ENCODE measurements around the gene TMC7.

Gene TMC7

GRCh38 chr16:19029980-19030379 is 46.2 kb downstream of the TMC7 start:
- DNase-seq (ENCODE audit: low read depth, low spot score): no peak

GRCh38 chr16:19031738-19032137 is 48.0 kb downstream of the TMC7 start:
- no peak for DNase-seq (ENCODE audit: low read depth, low spot score)

- no peak for DNase-seq (ENCODE audit: low read depth, low spot score)
Observed at GRCh38 chr16:19033761-19034160, 50.0 kb downstream of the TMC7 start.

- no peak for DNase-seq (ENCODE audit: low read depth, low spot score)
Observed at GRCh38 chr16:19040400-19040799, 56.7 kb downstream of the TMC7 start.

GRCh38 chr16:19044769-19045168 is 61.0 kb downstream of the TMC7 start:
- no peak for DNase-seq (ENCODE audit: low read depth, low spot score)

- DNase-seq (ENCODE audit: low read depth, low spot score): no peak
Observed at GRCh38 chr16:19046062-19046461, 62.3 kb downstream of the TMC7 start.

GRCh38 chr16:19062706-19063105 is 79.0 kb downstream of the TMC7 start:
- DNase-seq (ENCODE audit: low read depth, low spot score): no peak

- no peak for DNase-seq (ENCODE audit: low read depth, low spot score)
Observed at GRCh38 chr16:19066988-19067348, 83.2 kb downstream of the TMC7 start.

- peak; percentile 100 for DNase-seq (ENCODE audit: low read depth, low spot score)
Observed at GRCh38 chr16:19067349-19068236, 83.9 kb downstream of the TMC7 start, which contains the start of gene COQ7. Gene COQ7 (plus strand): TSS chr16:19067614. CDS start chr16:19067665, 51 bp downstream.

- no peak for DNase-seq (ENCODE audit: low read depth, low spot score)
Observed at GRCh38 chr16:19068237-19068815, 84.6 kb downstream of the TMC7 start.

- no peak for DNase-seq (ENCODE audit: low read depth, low spot score)
Observed at GRCh38 chr16:19071811-19072777, 88.4 kb downstream of the TMC7 start.

- DNase-seq (ENCODE audit: low read depth, low spot score): no peak
Observed at GRCh38 chr16:19073344-19073743, 89.6 kb downstream of the TMC7 start.

GRCh38 chr16:19073863-19074262 is 90.1 kb downstream of the TMC7 start:
- no peak for DNase-seq (ENCODE audit: low read depth, low spot score)

- DNase-seq (ENCODE audit: low read depth, low spot score): no peak
Observed at GRCh38 chr16:19075511-19075910, 91.8 kb downstream of the TMC7 start.

GRCh38 chr16:19077879-19078278 is 94.1 kb downstream of the TMC7 start:
- no peak for DNase-seq (ENCODE audit: low read depth, low spot score)

GRCh38 chr16:19083670-19084069 is 99.9 kb downstream of the TMC7 start:
- no peak for DNase-seq (ENCODE audit: low read depth, low spot score)

GRCh38 chr16:19084139-19084538 is 100.4 kb downstream of the TMC7 start:
- DNase-seq (ENCODE audit: low read depth, low spot score): no peak

- no peak for DNase-seq (ENCODE audit: low read depth, low spot score)
Observed at GRCh38 chr16:19084879-19085278, 101.1 kb downstream of the TMC7 start.

GRCh38 chr16:19085679-19086200 is 102.0 kb downstream of the TMC7 start:
- no peak for DNase-seq (ENCODE audit: low read depth, low spot score)

GRCh38 chr16:19086322-19087199 is 102.8 kb downstream of the TMC7 start:
- peak; percentile 78 for DNase-seq (ENCODE audit: low read depth, low spot score)

All from smooth muscle cell of the brain vasculature (primary cell).